ENCODE data around the gene LIPH.

GRCh38 chr3:185479373-185479945 is 72.9 kb downstream of the LIPH start:
- TF ChIP-seq CTCF (IDR thresholded peaks at IDR 0.05) (no peak), POLR2AphosphoS5 (IDR thresholded peaks at IDR 0.05) (no peak)

Measured in esophagus muscularis mucosa (tissue), 3 donors.